HL-60/S4 (cell line): ENCODE data around the gene RNASEH2A.

Experiments used
- in situ Hi-C: fragments of 300-500 bp; cut with MboI; formaldehyde crosslinking; loops from 2 replicates; pipeline ENCODE4 v1.14.3; 2022; ENCODE audit warnings: low sequenced_read_pairs

Gene RNASEH2A

DNA sequence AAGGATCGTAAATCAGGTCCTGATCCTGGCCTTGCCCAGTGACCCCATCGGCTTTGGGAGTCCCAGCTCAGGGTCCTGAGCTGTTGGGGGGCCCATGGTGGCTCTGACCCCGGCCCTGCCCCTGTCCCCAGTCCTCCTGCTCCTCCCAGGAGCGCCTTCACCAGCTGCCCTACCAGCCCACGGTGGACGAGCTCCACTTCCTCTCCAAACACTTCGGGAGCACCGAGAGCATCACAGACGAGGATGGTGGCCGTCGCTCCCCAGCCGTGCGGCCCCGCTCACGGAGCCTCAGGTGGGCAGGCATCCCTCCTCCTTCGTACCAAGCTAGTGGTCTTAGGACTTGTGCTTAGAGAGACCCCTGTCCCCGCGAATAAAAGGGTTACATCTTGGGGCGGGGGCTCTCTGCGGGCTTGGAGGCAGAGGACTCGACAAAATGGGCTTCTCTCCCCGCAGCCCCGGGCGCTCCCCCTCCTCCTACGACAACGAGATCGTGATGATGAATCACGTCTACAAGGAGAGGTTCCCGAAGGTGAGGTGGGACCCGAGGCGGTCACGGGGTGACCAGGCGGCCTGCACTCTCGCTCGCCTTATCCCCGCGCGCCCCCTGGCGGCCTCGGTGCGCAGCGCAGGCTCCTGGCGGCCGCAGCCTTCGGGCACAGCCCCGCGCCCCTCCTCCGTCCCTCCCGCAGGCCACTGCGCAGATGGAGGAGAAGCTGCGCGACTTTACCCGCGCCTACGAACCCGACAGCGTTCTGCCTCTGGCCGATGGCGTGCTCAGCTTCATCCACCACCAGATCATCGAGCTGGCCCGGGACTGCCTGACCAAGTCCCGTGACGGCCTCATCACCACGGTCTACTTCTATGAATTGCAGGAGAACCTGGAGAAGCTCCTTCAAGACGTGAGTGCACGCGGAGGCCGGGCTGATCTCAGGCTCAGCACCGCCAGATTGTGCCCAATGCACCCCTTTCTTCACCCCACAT is 41.1 kb downstream of the RNASEH2A start:
- in situ Hi-C loops: loop anchor here (10.0 kb wide), 1 partner anchor 83 kb away; no protein-coding TSS in a partner anchor

DNA sequence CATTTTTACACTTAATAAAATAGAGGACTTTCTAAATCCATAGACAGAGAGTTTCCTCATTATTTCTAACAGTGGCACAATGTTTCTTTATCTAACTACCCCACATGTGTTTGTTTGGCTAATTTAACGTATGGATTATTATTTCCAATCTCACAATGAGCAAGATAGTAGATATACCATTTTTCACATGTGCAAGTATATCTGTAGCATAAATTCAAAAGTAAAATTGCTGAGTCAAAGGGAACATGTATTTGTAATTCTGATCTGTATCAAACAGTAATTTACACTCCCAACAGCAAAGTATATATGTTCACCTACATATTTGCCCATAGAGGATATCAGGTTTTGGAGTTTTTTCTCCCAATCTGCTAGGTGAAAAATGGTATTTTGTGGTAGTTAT is 50.3 kb downstream of the RNASEH2A start:
- in situ Hi-C loops: no loop called here

DNA sequence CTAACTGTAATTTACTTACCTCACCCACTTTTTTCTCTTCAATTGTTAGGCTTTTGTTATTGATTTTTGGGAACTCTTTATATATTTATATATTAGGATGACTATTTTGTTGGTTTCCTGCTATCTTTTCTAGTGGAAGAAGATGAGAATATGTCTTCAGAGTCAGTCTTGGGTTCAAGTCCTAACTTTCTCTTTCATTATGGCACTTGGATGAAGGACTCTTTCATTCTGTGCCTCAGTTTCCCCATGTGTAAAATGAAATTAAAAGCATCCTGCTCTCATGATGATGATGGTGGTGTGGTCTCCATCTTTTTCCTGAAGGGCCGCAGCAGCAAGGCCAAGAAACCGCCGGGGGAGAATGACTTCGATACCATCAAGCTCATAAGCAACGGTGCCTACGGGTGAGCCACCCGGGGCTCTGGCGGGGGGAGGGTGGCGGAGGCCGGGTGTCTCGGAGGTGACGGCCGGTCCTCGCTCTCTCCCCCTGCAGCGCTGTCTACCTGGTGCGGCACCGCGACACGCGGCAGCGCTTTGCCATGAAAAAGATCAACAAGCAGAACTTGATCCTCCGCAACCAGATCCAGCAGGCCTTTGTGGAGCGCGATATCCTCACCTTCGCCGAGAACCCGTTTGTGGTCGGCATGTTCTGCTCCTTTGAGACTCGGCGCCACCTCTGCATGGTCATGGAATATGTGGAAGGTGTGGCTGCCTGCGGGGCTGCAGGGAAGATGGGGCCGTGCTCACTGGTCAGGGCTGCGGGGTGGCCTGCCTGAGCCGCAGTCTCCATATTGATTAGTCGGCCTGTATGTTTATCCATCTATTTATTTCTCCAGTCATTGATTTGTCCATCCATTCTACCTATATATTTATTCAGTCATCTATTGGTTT is 51.9 kb downstream of the RNASEH2A start:
- in situ Hi-C loops: no loop called here

DNA sequence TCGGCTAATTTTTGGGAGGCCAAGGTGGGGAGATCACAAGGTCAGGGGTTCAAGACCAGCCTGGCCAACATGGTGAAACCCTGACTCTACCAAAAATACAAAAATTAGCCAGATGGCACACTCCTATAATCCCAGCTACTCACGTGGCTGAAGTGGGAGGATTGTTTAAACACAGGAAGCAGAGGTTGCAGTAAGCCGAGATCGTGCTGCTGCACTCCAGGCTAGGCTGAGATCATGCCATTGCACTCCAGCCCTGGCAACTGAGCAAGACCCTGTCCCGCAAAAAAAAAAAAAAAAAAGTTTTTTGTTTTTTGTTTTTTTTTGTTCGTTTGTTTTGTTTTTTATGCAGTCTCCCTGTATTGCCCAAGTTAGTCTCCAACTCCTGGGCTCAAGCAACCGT is 53.2 kb downstream of the RNASEH2A start:
- in situ Hi-C loops: no loop called here
